HG02973 (cell line): Measurements from ENCODE around the gene CADM1.

Source experiments
- ATAC-seq: cut with Tn5 transposase; IDR thresholded peaks from one replicate; pipeline ENCODE4 v1.9.1; 2021; ENCODE audit warnings: moderate library complexity; ENCODE audit not compliant: unreplicated experiment

Gene CADM1

DNA sequence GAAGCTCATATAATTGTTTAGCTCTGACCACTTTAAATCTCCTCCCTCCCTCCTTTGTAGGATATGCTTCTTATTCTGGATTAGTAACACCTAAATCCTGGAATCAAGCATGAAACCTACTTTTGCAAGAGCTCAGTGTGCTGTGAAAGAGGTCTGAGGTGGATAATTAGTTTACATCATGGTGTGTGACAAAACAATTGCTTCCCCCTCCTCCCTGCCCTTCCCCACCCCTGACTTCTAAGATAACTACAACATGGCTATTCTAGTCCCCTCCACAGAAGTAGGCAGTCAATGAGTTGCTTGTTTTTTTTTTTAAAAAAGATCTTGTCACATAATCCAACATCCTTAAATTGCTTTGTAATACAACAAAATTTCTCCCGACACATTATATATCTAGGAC, 314.0 kb downstream of the CADM1 start:
- no peak for ATAC-seq

DNA sequence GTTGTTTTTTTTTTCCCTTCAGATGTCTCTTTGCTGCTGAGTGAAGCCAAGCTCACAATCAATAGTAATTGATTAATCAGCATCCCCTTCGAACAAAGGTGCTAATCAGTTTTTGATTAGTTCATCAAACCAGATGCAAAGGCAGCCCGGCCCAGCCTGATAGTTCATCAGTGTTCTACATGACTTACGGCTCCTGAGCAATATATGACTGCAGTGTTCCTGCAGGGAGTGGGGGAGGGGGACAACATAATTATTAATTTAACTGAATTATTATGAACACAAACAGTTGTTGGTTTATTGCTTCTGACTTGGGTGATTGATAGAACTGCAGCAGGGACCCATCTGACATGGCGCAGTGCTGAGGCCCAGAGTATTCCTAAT, 315.3 kb downstream of the CADM1 start:
- ATAC-seq = no peak

DNA sequence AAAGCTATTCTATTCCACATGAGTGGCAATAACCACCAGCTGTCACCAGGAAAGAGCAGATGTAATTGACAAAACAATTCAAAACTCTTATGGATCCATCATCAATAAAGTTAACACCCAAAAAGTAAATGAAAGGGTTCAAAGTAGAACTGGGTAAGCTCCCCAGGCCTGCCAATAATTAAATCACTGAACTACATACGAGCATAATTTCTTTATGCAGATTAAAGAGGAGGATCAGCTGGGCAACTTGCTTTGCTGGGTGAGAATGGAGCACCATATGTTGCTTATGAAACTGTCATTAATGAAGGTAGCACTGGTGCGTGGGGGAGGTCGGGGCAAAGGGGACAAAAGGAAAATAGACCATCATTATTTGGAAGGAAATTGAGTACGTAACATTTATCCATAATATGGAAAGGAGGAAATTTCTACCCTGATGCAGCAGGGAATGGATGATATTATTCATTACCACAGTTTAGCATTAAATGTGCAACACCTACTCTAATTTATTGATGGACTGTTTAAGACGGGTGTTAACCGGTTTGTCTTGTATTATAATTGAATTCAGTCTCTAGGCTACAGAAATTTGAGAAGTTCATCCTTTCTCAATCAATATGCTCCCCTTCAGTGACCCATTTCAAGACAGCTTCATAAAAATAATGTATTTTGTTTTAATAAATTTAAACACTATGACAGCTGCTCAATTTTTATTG, 315.9 kb downstream of the CADM1 start:
- ATAC-seq = no peak

- ATAC-seq = no peak
These were observed 318.3 kb downstream of the CADM1 start for GRCh38 chr11:115185931-115186330.

DNA sequence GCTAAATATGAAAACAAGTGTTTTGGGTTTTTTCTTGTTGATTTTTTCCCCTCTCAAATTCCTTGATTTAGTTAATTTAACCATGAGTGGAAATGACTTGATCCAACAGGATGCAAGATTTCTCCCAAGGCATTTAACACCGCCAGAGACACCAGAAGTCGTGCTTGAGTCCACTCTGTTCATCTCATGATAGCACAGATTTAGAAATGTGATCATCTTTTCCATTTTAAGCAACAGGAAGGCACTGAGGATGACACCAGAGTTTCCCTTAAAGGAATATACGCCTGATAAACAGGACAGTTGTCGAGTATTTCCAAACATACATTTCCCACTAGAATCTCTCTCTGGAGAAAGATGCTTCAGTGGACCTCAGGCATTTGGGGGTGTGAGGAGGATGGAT, 318.7 kb downstream of the CADM1 start:
- no peak for ATAC-seq

DNA sequence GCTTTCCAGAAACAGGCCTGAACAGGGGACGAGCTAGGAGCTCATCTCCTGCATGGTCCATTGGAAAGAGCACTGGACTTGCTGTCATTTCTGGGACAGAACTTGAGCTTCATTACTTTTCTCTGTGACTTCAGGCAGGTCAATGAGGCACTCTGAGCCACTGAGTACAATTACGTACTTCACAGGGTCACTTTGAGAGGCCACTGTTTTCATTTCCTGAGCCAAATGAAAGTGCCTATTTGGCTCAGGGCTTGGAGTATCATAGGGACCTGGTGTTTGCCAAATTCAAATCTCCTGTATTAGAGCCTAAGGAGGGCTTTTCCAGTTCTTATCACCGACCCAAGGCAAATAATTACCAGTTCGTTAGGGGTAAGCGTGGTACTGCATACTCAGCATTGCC, 319.3 kb downstream of the CADM1 start:
- ATAC-seq = no peak

DNA sequence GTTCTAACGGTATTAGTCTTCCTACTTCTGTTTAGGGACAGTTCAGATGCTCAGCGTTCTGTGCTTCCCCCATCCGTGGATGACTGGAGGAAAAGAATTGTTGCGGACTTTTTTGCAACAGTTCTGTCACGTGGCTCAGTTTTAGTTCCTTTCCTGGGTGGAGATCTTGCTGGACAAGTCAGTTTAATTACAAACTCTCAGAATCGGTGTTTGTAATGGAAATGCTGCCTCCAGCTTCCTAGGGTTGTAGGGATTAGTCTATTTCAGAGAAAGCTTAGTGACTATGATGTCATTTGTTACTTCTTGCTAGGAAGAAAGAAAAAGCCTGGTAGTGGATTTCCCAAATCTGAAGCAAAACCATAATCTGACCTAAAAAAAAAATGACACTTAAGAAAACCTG, 320.4 kb downstream of the CADM1 start:
- ATAC-seq = no peak

- no peak for ATAC-seq
These were observed 321.1 kb downstream of the CADM1 start for GRCh38 chr11:115183136-115183535.

- no peak for ATAC-seq
These were observed 321.8 kb downstream of the CADM1 start for GRCh38 chr11:115182282-115182955.

DNA sequence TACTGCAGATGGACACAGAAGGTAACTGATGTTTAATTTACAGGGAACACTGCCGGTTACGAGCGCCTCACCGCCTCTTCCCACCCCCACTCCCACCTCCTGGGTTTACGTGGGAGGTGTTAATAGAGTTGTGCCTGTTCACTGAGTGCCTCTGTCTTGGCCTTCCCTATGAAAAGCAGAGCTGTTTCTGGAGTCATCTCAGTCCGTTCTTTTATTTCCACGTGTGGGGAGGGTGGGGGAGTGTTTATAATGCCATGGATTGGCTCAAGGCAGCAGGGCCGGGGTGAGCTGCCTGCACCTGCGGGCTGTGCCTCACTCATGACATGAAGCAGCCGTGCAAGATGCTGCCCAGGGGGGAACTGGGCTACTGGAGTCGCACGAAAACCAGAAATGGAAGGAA, 322.7 kb downstream of the CADM1 start:
- ATAC-seq = no peak

GRCh38 chr11:115180272-115180671, 323.9 kb downstream of the CADM1 start:
- ATAC-seq = no peak

GRCh38 chr11:115179636-115180035, 324.6 kb downstream of the CADM1 start:
- no peak for ATAC-seq

DNA sequence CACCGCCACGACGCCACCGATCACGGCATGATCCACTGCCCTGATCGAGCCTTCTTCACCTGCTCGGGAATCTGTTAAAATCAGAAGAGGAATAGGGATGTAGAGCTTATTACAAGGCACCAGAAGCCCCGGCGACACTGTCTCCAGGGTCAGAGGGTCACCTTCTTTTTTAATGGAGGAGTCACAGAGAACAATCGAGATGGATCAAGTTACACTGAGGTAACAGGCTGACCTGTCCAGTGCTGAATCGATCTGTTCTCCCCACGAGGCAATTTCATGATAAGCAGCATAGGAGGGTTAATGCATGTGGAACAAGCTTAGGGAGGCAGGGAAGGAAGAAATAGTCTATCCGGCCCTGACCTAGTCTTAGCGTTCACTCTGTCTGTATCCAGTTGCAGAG, 325.5 kb downstream of the CADM1 start:
- ATAC-seq = no peak

DNA sequence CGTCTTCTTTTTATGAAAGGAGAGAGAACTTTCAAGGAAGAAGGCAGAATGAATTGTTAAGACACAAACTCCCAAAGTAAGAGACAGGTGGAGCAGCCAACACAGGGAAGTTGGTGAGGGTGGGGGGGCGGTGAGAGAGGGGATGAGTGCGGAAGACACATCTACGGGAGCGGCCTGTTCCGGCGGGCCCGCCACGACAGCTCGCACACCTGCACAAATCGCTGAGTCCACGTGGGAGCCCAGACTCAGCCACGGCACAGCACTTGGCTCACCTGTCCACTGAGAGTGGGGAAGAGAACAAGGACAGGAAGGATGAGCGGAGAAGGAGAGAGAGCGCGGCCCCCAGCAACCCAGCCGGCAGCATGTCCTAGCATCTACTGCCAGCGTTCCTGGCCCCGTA, 331.1 kb downstream of the CADM1 start:
- no peak for ATAC-seq

DNA sequence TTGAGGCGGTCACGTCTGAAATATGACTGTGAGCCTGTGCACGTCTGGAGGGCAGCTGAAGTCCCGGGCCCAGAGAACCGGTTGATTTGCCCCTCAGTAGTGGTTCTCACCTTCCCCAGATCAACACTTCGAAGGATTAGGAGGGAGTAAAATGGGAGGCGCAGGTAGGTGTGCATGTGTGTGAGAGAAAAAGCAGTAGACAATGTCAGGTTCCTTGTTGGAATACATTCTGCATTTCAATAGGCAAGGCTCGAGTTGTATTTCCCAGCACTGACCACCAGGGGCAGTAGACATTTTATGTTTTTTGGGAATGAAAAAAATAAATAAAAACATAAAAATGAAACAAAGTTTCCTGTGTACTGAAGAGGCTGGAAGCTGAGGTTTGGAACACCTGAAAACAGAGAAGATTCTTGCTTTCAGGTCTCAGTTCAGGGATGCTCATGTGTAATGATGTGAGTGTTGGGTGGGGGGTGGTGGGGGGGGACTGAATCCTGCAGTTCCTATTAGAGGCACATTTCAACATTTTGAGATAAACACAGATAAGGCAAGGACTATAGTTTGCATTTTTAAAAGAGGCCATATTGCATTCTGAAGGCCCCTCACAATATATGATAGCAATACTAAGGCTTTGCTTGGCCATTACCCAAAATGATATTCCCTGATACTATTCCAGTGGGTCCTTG, 333.9 kb downstream of the CADM1 start:
- ATAC-seq = no peak

GRCh38 chr11:115169251-115169650, 335.0 kb downstream of the CADM1 start:
- no peak for ATAC-seq

DNA sequence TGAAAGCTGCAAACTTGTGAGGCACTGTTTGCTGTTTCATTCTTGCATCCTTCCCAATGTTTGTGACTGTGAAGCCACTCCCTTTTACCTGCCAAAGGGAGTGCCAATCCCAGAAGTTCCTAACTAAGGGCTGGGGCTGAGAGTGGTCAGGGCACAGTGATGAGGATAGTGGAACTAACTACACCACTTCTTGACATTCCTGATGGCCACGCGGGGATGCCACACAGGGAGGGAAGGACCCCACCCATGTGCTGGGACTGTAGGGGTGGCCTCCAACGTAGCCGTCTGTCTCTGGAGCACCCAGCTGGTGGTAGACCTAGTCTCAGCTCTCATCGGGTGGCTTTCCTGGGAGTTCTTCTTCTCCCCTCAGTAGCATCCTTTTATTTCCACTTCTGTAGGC, 335.5 kb downstream of the CADM1 start:
- ATAC-seq = no peak

DNA sequence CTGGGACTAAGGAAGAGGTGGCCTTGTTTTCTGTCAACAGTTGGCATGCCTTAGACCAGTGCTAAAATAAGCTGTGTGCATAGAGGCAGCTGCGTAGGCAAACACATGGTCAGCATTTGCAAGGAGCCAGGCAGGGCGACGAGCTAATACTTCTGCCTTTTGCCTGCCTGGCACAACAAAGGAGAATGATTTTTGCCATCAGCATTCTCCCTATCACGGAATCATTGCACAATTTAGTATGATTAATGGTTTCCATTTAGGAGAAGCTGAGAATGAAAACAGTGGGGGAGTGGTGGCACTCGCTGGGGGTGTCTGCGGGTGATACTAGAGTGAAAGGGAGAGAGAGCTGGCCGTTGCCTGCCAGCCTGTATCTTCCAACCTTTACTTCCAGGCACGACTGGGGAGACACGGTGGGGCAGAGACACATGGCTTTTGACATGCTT, 336.0 kb downstream of the CADM1 start:
- no peak for ATAC-seq

- ATAC-seq = no peak
These were observed 336.8 kb downstream of the CADM1 start for GRCh38 chr11:115167456-115167855.

DNA sequence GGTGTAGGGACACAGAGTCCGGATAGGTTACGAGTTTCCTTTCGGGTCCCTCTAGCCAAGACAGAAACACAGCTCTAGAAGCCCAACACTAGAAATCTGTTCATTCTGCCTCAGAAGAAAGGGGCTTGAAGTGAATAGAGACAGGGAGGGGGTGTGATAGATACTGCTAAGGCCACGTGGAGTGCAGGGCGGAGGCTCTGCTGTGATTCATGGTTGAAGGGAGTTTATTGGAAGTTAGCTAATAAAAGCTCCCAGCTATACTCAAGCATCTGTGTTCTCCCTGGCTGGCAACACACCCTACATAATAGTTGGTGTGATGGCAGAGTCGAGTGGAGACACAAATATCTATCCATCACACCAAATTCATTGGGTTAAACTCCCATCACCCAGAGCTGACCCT, 337.4 kb downstream of the CADM1 start:
- no peak for ATAC-seq

DNA sequence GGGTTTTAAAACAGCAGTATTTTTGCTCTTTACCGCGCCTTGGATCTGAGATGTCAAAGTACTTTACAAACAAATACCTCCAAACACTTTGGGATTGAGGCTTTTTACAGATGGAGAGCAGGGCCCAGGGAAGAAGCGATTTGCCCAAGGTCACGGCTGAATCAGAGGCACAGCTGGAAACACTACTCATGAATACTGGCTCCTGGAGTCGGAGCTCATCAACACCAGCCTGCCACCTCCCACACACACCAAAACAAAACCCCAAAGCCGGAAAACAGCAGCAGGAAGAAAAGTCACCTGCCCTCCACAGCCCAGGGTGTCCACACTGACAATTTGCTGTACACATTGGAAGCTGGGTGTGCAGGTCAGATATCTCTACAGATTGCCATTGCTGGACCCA, 339.4 kb downstream of the CADM1 start:
- no peak for ATAC-seq

- no peak for ATAC-seq
These were observed 341.3 kb downstream of the CADM1 start for GRCh38 chr11:115162919-115163318.
